GM23338 (cell line): ENCODE data around the gene BRINP2. TPM values are rescaled to one million over a fixed set of nuclear protein-coding genes. Genes with fewer than 3 reads are reported as not detected.

Experiments
- ATAC-seq: fragments of 200-7000 bp; cut with Tn5 transposase; 3 replicates; pipeline ENCODE4 v1.9.1; 2020
- DNase-seq: peaks from one replicate; pipeline ENCODE4 v3.0.0-alpha.2; 2015; ENCODE audit warnings: low spot score
- H2AFZ ChIP-seq: fragments of 200-600 bp; sonication (generic); 2 replicates; pipeline ENCODE4 v1.8.0; 2016; ENCODE audit warnings: antibody characterized with exemption, mild to moderate bottlenecking, moderate library complexity
- H3F3A ChIP-seq: fragments of 200-600 bp; sonication (generic); replicated peaks from 2 replicates; pipeline ENCODE4 v1.8.0; 2017; ENCODE audit warnings: antibody characterized with exemption, mixed run types, low read depth
- H3K27ac ChIP-seq: fragments of 200-600 bp; sonication (generic); 2 replicates; pipeline ENCODE4 v1.6.1; 2016; ENCODE audit warnings: low read depth
- H3K27me3 ChIP-seq: fragments of 200-600 bp; sonication (generic); 2 replicates; pipeline ENCODE4 v1.8.0; 2016; ENCODE audit warnings: mild to moderate bottlenecking, mixed run types, moderate library complexity; ENCODE audit not compliant: insufficient read depth
- H3K36me3 ChIP-seq: fragments of 200-600 bp; sonication (generic); 2 replicates; pipeline ENCODE4 v1.8.0; 2016; ENCODE audit warnings: mild to moderate bottlenecking; ENCODE audit not compliant: insufficient read depth
- H3K4me1 ChIP-seq: fragments of 200-600 bp; sonication (generic); 2 replicates; pipeline ENCODE4 v1.8.0; 2016; ENCODE audit warnings: mild to moderate bottlenecking, moderate library complexity; ENCODE audit not compliant: insufficient read depth
- H3K4me2 ChIP-seq: fragments of 200-600 bp; sonication (generic); 2 replicates; pipeline ENCODE4 v1.7.1; 2017; ENCODE audit warnings: mixed run types
- H3K4me3 ChIP-seq: fragments of 200-600 bp; sonication (generic); 2 replicates; pipeline ENCODE4 v1.6.1; 2016; ENCODE audit warnings: mixed run types
- H3K79me2 ChIP-seq: fragments of 200-600 bp; sonication (generic); replicated peaks from 2 replicates; pipeline ENCODE4 v1.8.0; 2017; ENCODE audit warnings: mild to moderate bottlenecking; ENCODE audit not compliant: insufficient read depth
- H3K9me2 ChIP-seq: fragments of 200-600 bp; sonication (generic); 2 replicates; pipeline ENCODE4 v1.8.0; 2017; ENCODE audit not compliant: insufficient read depth
- H4K20me1 ChIP-seq: fragments of 200-600 bp; sonication (generic); replicated peaks from 2 replicates; pipeline ENCODE4 v1.8.0; 2017; ENCODE audit warnings: mild to moderate bottlenecking; ENCODE audit not compliant: insufficient read depth
- H3K27ac Mint-ChIP-seq: 2 replicates; pipeline ENCODE4 v1.8.0; 2020; ENCODE audit warnings: inconsistent platforms, mild to moderate bottlenecking, moderate library complexity, mixed read lengths
- H3K27me3 Mint-ChIP-seq: 3 replicates; pipeline ENCODE4 v1.8.0; 2022; ENCODE audit warnings: low read depth, mild to moderate bottlenecking, moderate library complexity, mixed read lengths, inconsistent platforms; ENCODE audit not compliant: insufficient read depth, poor library complexity
- H3K36me3 Mint-ChIP-seq: 3 replicates; pipeline ENCODE4 v1.8.0; 2021; ENCODE audit warnings: low read depth, mild to moderate bottlenecking, inconsistent platforms, moderate library complexity, mixed read lengths
- H3K4me1 Mint-ChIP-seq: 3 replicates; pipeline ENCODE4 v1.8.0; 2020; ENCODE audit warnings: mild to moderate bottlenecking, inconsistent platforms, mixed read lengths
- H3K4me3 Mint-ChIP-seq: 3 replicates; pipeline ENCODE4 v1.8.0; 2021; ENCODE audit warnings: moderate library complexity, mild to moderate bottlenecking, inconsistent platforms, mixed read lengths
- H3K9me3 Mint-ChIP-seq: 3 replicates; pipeline ENCODE4 v1.8.0; 2020; ENCODE audit warnings: moderate library complexity, mild to moderate bottlenecking, inconsistent platforms, mixed read lengths
- EZH2 ChIP-seq: fragments of 200-600 bp; sonication (generic); IDR thresholded peaks from one replicate; pipeline ENCODE4 v1.8.0; 2017; ENCODE audit warnings: antibody characterized with exemption, mild to moderate bottlenecking, low read depth; ENCODE audit not compliant: unreplicated experiment
- EZH2phosphoT487 ChIP-seq: fragments of 200-600 bp; sonication (generic); IDR thresholded peaks from one replicate; pipeline ENCODE4 v1.8.1; 2018; ENCODE audit warnings: antibody characterized with exemption; ENCODE audit not compliant: unreplicated experiment
- NANOG ChIP-seq: IDR thresholded peaks from 2 replicates; pipeline ENCODE4 v1.6.1; 2016; ENCODE audit warnings: antibody characterized with exemption, borderline replicate concordance
- POLR2AphosphoS5 ChIP-seq: IDR thresholded peaks from 2 replicates; pipeline ENCODE4 v1.6.1; 2016; ENCODE audit warnings: antibody characterized with exemption, low read depth
- STAT1 ChIP-seq: IDR thresholded peaks from one replicate; pipeline ENCODE4 v1.6.1; 2016; ENCODE audit warnings: antibody characterized with exemption; ENCODE audit not compliant: unreplicated experiment
- ZNF114 ChIP-seq: fragments of 250-450 bp; sonication (Bioruptor Pico); IDR thresholded peaks from 2 replicates; pipeline ENCODE4 v1.5.0; 2020; ENCODE audit warnings: mild to moderate bottlenecking, moderate library complexity
- ZNF331 ChIP-seq: fragments of 250-450 bp; sonication (Bioruptor Pico); IDR thresholded peaks from 2 replicates; pipeline ENCODE4 v1.5.0; 2020; ENCODE audit warnings: low read depth, mild to moderate bottlenecking, moderate library complexity
- polyA plus RNA-seq: library from polyadenylated mRNA; unstranded; fragments of >200 nt; fragmentation: Nextera tagmentation; extraction: Ambion mirVana; gene quantifications from 2 replicates; pipeline ENCODE4 v1.2.1, GENCODE V29; 2016
- total RNA-seq: library from RNA; depleted of rRNA; stranded (reverse); fragments of >200 nt; shearing (Covaris generic); gene quantifications from 2 replicates; pipeline ENCODE4 v1.2.3, GENCODE V29; 2014
- TF ChIP-seq, protein P1 (sequence below), 2 experiments: fragments of 200-600 bp in 1 of 2; sonication (generic) in 1 of 2; conservative IDR thresholded peaks; 2 replicates each; pipeline versions ENCODE4 v1.5.1 to v1.6.1; 2016 to 2017; ENCODE audit warnings: antibody characterized with exemption in 2 of 2, low read depth in 2 of 2, mild to moderate bottlenecking in 2 of 2, moderate library complexity in 1 of 2
- TF ChIP-seq, protein P2 (sequence below): IDR thresholded peaks from 2 replicates; pipeline ENCODE4 v1.6.1; 2016; ENCODE audit warnings: antibody characterized with exemption
- TF ChIP-seq, protein P3 (sequence below): IDR thresholded peaks from one replicate; pipeline ENCODE4 v1.6.1; 2018; ENCODE audit warnings: antibody characterized with exemption; ENCODE audit not compliant: unreplicated experiment

Gene BRINP2
- total and polyA plus RNA-seq, 2 experiments from 2014 or later: 0.10 to 0.52 TPM

DNA sequence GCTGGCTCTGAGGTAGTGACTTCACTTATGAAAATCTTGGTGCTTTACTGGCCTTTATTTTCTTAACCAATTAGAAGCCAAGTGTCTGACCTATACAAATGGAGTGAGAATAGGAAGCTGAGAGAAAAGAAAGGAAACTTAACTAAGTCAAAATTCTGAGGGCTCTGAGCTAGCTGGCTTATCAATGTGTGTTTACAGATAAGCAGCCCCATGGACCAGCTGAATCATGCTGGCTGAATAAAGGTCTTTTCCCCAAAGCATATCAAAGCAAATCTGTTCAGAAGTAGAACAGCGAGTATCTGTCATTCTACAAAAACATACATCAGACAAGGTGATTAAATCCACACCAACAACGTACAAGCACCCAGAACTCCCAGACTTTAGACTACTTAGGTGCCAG is 117.2 kb downstream of the BRINP2 start (continued):
- TF ChIP-seq, protein P1, sequence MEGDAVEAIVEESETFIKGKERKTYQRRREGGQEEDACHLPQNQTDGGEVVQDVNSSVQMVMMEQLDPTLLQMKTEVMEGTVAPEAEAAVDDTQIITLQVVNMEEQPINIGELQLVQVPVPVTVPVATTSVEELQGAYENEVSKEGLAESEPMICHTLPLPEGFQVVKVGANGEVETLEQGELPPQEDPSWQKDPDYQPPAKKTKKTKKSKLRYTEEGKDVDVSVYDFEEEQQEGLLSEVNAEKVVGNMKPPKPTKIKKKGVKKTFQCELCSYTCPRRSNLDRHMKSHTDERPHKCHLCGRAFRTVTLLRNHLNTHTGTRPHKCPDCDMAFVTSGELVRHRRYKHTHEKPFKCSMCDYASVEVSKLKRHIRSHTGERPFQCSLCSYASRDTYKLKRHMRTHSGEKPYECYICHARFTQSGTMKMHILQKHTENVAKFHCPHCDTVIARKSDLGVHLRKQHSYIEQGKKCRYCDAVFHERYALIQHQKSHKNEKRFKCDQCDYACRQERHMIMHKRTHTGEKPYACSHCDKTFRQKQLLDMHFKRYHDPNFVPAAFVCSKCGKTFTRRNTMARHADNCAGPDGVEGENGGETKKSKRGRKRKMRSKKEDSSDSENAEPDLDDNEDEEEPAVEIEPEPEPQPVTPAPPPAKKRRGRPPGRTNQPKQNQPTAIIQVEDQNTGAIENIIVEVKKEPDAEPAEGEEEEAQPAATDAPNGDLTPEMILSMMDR (conservative IDR thresholded peaks at IDR 0.05; ENCODE audit: low read depth in 2 of 2): no peak

DNA sequence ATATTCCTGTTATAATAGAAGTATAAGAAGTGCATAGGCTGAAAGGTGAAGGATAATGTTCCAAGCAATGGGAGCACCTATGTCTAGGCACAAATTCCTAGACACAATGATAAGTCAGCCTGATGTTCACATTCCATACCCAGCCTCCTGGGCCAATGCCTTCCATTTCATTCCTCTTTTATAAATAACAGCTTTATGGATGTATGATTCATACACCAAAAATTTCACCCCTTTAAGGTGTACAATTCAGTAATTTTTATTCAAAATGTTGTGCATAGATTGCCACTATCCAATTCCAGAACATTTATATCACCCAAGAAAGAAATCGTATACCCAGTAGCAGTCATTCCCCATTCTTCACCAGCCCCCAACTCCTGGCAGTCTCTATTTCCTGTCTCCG is 118.8 kb downstream of the BRINP2 start:
- no peak overlapping the region for H3K4me2 ChIP-seq
- H3K4me3 Mint-ChIP-seq: no peak overlapping the region
- no peak overlapping the region for H3K27ac ChIP-seq
- ATAC-seq (no peak), DNase-seq (no peak)
- no peak overlapping the region for H2AFZ ChIP-seq
- H3K4me3 ChIP-seq: no peak overlapping the region
- TF ChIP-seq, protein P2, sequence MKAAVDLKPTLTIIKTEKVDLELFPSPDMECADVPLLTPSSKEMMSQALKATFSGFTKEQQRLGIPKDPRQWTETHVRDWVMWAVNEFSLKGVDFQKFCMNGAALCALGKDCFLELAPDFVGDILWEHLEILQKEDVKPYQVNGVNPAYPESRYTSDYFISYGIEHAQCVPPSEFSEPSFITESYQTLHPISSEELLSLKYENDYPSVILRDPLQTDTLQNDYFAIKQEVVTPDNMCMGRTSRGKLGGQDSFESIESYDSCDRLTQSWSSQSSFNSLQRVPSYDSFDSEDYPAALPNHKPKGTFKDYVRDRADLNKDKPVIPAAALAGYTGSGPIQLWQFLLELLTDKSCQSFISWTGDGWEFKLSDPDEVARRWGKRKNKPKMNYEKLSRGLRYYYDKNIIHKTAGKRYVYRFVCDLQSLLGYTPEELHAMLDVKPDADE: no peak
- H3K36me3 ChIP-seq: no peaks in the 10 kb centered on the region
- H3F3A ChIP-seq: no peaks in the 10 kb centered on the region
- no peaks in the 10 kb centered on the region for H4K20me1 ChIP-seq
- H3K36me3 Mint-ChIP-seq: no peaks in the 10 kb centered on the region
- no peaks in the 10 kb centered on the region for H3K4me1 Mint-ChIP-seq
- H3K27me3 Mint-ChIP-seq: no peaks in the 10 kb centered on the region
- no peaks in the 10 kb centered on the region for H3K9me3 Mint-ChIP-seq
- H3K9me2 ChIP-seq: peaks cover 7% of the 10 kb centered on the region; the same call in 1 of the 2 replicates
- no peaks in the 10 kb centered on the region for H3K27me3 ChIP-seq
- H3K79me2 ChIP-seq: no peaks in the 10 kb centered on the region
- H3K4me1 ChIP-seq: no peaks in the 10 kb centered on the region
- no peak overlapping the region for H3K27ac Mint-ChIP-seq

DNA sequence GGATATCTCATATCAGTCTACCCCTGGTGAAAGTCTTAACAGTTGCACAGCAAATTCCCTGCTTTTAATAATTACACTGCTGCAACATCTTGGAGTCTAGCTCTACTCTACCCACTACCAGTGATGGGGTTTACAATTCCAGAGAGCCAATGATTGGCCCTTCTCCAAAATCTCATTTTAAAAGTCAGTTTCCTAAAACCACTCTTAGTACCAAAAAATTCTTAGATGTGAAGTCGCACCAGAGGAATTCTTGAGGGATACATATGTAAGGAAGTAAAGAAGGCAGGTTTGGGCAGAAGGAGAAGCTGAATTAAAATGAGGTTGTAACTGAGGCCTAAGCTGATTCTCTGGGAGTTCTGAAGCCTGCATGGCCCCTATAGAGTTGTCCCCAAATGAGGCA is 129.7 kb downstream of the BRINP2 start:
- no peaks in the 10 kb centered on the region for H3K36me3 Mint-ChIP-seq
- no peaks in the 10 kb centered on the region for H3K36me3 ChIP-seq
- H3K27me3 ChIP-seq: no peaks in the 10 kb centered on the region
- TF ChIP-seq, protein P1 (conservative IDR thresholded peaks at IDR 0.05; ENCODE audit: low read depth in 2 of 2): no peak
- TF ChIP-seq, protein P2: no peak
- TF ChIP-seq, protein P3, sequence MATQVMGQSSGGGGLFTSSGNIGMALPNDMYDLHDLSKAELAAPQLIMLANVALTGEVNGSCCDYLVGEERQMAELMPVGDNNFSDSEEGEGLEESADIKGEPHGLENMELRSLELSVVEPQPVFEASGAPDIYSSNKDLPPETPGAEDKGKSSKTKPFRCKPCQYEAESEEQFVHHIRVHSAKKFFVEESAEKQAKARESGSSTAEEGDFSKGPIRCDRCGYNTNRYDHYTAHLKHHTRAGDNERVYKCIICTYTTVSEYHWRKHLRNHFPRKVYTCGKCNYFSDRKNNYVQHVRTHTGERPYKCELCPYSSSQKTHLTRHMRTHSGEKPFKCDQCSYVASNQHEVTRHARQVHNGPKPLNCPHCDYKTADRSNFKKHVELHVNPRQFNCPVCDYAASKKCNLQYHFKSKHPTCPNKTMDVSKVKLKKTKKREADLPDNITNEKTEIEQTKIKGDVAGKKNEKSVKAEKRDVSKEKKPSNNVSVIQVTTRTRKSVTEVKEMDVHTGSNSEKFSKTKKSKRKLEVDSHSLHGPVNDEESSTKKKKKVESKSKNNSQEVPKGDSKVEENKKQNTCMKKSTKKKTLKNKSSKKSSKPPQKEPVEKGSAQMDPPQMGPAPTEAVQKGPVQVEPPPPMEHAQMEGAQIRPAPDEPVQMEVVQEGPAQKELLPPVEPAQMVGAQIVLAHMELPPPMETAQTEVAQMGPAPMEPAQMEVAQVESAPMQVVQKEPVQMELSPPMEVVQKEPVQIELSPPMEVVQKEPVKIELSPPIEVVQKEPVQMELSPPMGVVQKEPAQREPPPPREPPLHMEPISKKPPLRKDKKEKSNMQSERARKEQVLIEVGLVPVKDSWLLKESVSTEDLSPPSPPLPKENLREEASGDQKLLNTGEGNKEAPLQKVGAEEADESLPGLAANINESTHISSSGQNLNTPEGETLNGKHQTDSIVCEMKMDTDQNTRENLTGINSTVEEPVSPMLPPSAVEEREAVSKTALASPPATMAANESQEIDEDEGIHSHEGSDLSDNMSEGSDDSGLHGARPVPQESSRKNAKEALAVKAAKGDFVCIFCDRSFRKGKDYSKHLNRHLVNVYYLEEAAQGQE: no peak
- no peak for TF ChIP-seq POLR2AphosphoS5
- TF ChIP-seq EZH2: no peak
- TF ChIP-seq ZNF114 (CRISPR knock-in tag): no peak
- no peak for TF ChIP-seq NANOG
- no peak for TF ChIP-seq ZNF331 (CRISPR knock-in tag)
- no peak for TF ChIP-seq EZH2phosphoT487
- no peak for TF ChIP-seq STAT1

More for the DNA sequence above, 129.7 kb downstream of the BRINP2 start:
- Histone ChIP-seq H4K20me1 (no peaks in the 10 kb centered on the region), H3K4me1 (no peaks in the 10 kb centered on the region), H3K79me2 (no peaks in the 10 kb centered on the region), H2AFZ (no peak overlapping the region), H3K9me2 (0 out of 2 replicates have a peak, but pooled peaks cover 3% of the 10 kb centered on the region), H3K4me2 (no peak overlapping the region), H3K4me3 (no peak overlapping the region), H3F3A (no peaks in the 10 kb centered on the region), H3K27ac (no peak overlapping the region)
- no peak for ATAC-seq
- Mint-ChIP-seq H3K27ac (no peak overlapping the region), H3K9me3 (no peaks in the 10 kb centered on the region), H3K4me3 (no peak overlapping the region), H3K27me3 (peaks cover 2% of the 10 kb centered on the region), H3K4me1 (peaks cover 6% of the 10 kb centered on the region; the same call in 2 of the 3 replicates)
- DNase-seq: no peak
